HepG2 (cell line): ENCODE measurements around the gene HSPA1B. TPM values are rescaled to one million over a fixed set of nuclear protein-coding genes. Genes with fewer than 3 reads are reported as not detected.

Source experiments
- NONO ChIP-seq, 2 experiments: fragments of 450-650 bp in 1 of 2; sonication (generic) in 1 of 2; formaldehyde crosslinking in 1 of 2; IDR thresholded peaks in 1 of 2; conservative IDR thresholded peaks in 1 of 2; 2 replicates each; pipeline versions ENCODE4 v1.6.1 to v1.8.0; 2017 to 2022; ENCODE audit warnings: mild to moderate bottlenecking in 1 of 2, missing genetic modification reagents in 1 of 2, moderate library complexity in 1 of 2
- REXO4 ChIP-seq: sonication (generic); formaldehyde crosslinking; IDR thresholded peaks from 2 replicates; pipeline ENCODE4 v1.8.0; 2022; ENCODE audit warnings: missing genetic modification reagents, mild to moderate bottlenecking, borderline replicate concordance
- THAP11 ChIP-seq: IDR thresholded peaks from 2 replicates; pipeline ENCODE4 v1.6.1; 2016; ENCODE audit warnings: missing biosample characterization, missing genetic modification reagents
- ZBTB20 ChIP-seq: sonication (generic); formaldehyde crosslinking; IDR thresholded peaks from 2 replicates; pipeline ENCODE4 v1.8.1; 2023; ENCODE audit warnings: missing genetic modification reagents, low read depth, mild to moderate bottlenecking, borderline replicate concordance
- ZNF451 ChIP-seq: sonication (generic); formaldehyde crosslinking; IDR thresholded peaks from 2 replicates; pipeline ENCODE4 v1.5.0; 2020; ENCODE audit warnings: mild to moderate bottlenecking, missing genetic modification reagents
- ZNF747 ChIP-seq: sonication (generic); formaldehyde crosslinking; IDR thresholded peaks from 2 replicates; pipeline ENCODE4 v1.8.1; 2023; ENCODE audit warnings: missing genetic modification reagents, mild to moderate bottlenecking, borderline replicate concordance
- ZZZ3 ChIP-seq: sonication (generic); formaldehyde crosslinking; IDR thresholded peaks from 2 replicates; pipeline ENCODE4 v1.4.0; 2020; ENCODE audit warnings: missing genetic modification reagents, mild to moderate bottlenecking, borderline replicate concordance
- polyA plus RNA-seq, 8 experiments: library from polyadenylated mRNA; depleted of rRNA in 3 of 8; stranded (reverse) in 7 of 8; unstranded in 1 of 8; fragments of >200 nt; fragmentation: Illumina TruSeq in 4 of 8; extraction: Trizol in 4 of 8; gene quantifications; 2 replicates each; pipeline versions ENCODE4 v1.2.1 to v1.2.3, GENCODE V29; 2011 to 2016; ENCODE audit warnings: low read depth in 4 of 8, missing spikeins in 1 of 8, mixed read lengths in 1 of 8; ENCODE audit not compliant: insufficient read depth in 1 of 8
- total RNA-seq, 5 experiments: library from RNA; depleted of rRNA; stranded (reverse); fragments of >200 nt; fragmentation: Illumina TruSeq; extraction: Trizol; gene quantifications; 2 replicates each; pipeline ENCODE4 v1.2.3, GENCODE V29; 2016; ENCODE audit warnings: low read depth in 1 of 5
- TF ChIP-seq, protein P1 (sequence below): sonication (generic); formaldehyde crosslinking; IDR thresholded peaks from 2 replicates; pipeline ENCODE4 v1.4.0; 2020; ENCODE audit warnings: low read depth, missing genetic modification reagents
- TF ChIP-seq, protein P2 (sequence below), 2 experiments: fragments of 450-650 bp in 1 of 2; sonication (generic) in 1 of 2; formaldehyde crosslinking; IDR thresholded peaks; 2 replicates each; pipeline versions ENCODE4 v1.5.0 to v1.8.0; 2020 to 2022; ENCODE audit warnings: mild to moderate bottlenecking in 1 of 2, missing genetic modification reagents in 1 of 2
- TF ChIP-seq, protein P3 (sequence below): sonication (generic); formaldehyde crosslinking; IDR thresholded peaks from 2 replicates; pipeline ENCODE4 v1.4.0; 2020; ENCODE audit warnings: mild to moderate bottlenecking, missing genetic modification reagents, borderline replicate concordance
- TF ChIP-seq, protein P4 (sequence below): sonication (generic); formaldehyde crosslinking; IDR thresholded peaks from 2 replicates; pipeline ENCODE4 v1.8.0; 2022; ENCODE audit warnings: mild to moderate bottlenecking, missing genetic modification reagents, borderline replicate concordance
- TF ChIP-seq, protein P5 (sequence below): fragments of 450-650 bp; IDR thresholded peaks from 2 replicates; pipeline ENCODE4 v1.6.1; 2016
- TF ChIP-seq, protein P6 (sequence below): sonication (generic); formaldehyde crosslinking; IDR thresholded peaks from 2 replicates; pipeline ENCODE4 v1.5.0; 2020; ENCODE audit warnings: missing genetic modification reagents
- TF ChIP-seq, protein P7 (sequence below): sonication (generic); formaldehyde crosslinking; IDR thresholded peaks from 2 replicates; pipeline ENCODE4 v1.4.0; 2020; ENCODE audit warnings: missing genetic modification reagents

Gene HSPA1B
- total and polyA plus RNA-seq, 2 of the 13 experiments (the other 11 are each of a cell fraction or from before 2014, with no cell fraction given), result 26.0 to 186 TPM

DNA sequence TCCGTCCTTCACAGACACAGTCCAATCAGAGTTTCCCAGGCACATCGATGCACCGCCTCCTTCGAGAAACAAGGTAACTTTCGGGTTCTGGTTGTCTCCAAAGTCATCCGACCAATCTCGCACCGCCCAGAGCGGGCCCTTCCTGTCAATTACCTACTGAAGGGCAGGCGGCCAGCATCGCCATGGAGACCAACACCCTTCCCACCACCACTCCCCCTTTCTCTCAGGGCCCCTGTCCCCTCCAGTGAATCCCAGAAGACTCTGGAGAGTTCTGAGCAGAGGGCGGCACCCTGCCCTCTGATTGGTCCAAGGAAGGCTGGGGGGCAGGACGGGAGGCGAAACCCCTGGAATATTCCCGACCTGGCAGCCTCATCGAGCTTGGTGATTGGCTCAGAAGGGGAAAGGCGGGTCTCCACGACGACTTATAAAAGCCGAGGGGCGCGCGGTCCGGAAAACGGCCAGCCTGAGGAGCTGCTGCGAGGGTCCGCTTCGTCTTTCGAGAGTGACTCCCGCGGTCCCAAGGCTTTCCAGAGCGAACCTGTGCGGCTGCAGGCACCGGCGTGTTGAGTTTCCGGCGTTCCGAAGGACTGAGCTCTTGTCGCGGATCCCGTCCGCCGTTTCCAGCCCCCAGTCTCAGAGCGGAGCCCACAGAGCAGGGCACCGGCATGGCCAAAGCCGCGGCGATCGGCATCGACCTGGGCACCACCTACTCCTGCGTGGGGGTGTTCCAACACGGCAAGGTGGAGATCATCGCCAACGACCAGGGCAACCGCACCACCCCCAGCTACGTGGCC lies at the start of gene HSPA1B (continued):
- TF ChIP-seq, protein P1, sequence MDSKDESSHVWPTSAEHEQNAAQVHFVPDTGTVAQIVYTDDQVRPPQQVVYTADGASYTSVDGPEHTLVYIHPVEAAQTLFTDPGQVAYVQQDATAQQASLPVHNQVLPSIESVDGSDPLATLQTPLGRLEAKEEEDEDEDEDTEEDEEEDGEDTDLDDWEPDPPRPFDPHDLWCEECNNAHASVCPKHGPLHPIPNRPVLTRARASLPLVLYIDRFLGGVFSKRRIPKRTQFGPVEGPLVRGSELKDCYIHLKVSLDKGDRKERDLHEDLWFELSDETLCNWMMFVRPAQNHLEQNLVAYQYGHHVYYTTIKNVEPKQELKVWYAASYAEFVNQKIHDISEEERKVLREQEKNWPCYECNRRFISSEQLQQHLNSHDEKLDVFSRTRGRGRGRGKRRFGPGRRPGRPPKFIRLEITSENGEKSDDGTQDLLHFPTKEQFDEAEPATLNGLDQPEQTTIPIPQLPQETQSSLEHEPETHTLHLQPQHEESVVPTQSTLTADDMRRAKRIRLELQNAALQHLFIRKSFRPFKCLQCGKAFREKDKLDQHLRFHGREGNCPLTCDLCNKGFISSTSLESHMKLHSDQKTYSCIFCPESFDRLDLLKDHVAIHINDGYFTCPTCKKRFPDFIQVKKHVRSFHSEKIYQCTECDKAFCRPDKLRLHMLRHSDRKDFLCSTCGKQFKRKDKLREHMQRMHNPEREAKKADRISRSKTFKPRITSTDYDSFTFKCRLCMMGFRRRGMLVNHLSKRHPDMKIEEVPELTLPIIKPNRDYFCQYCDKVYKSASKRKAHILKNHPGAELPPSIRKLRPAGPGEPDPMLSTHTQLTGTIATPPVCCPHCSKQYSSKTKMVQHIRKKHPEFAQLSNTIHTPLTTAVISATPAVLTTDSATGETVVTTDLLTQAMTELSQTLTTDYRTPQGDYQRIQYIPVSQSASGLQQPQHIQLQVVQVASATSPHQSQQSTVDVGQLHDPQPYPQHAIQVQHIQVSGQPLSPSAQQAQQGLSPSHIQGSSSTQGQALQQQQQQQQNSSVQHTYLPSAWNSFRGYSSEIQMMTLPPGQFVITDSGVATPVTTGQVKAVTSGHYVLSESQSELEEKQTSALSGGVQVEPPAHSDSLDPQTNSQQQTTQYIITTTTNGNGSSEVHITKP, result no peak
- TF ChIP-seq REXO4 (CRISPR knock-in tag), result 0 out of 2 replicates have a peak, but pooled peaks have one; percentile 40
- peak; percentile 61 for TF ChIP-seq THAP11 (CRISPR knock-in tag)
- TF ChIP-seq ZNF747, result no peak
- TF ChIP-seq, protein P2, sequence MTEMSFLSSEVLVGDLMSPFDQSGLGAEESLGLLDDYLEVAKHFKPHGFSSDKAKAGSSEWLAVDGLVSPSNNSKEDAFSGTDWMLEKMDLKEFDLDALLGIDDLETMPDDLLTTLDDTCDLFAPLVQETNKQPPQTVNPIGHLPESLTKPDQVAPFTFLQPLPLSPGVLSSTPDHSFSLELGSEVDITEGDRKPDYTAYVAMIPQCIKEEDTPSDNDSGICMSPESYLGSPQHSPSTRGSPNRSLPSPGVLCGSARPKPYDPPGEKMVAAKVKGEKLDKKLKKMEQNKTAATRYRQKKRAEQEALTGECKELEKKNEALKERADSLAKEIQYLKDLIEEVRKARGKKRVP (CRISPR knock-in tag; IDR thresholded peaks at IDR 0.05), result no peak
- TF ChIP-seq ZBTB20 (CRISPR knock-in tag), result peak; percentile 88
- TF ChIP-seq, protein P3, sequence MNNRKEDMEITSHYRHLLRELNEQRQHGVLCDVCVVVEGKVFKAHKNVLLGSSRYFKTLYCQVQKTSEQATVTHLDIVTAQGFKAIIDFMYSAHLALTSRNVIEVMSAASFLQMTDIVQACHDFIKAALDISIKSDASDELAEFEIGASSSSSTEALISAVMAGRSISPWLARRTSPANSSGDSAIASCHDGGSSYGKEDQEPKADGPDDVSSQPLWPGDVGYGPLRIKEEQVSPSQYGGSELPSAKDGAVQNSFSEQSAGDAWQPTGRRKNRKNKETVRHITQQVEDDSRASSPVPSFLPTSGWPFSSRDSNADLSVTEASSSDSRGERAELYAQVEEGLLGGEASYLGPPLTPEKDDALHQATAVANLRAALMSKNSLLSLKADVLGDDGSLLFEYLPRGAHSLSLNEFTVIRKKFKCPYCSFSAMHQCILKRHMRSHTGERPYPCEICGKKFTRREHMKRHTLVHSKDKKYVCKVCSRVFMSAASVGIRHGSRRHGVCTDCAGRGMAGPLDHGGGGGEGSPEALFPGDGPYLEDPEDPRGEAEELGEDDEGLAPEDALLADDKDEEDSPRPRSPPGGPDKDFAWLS (CRISPR knock-in tag), result no peak
- TF ChIP-seq, protein P4, sequence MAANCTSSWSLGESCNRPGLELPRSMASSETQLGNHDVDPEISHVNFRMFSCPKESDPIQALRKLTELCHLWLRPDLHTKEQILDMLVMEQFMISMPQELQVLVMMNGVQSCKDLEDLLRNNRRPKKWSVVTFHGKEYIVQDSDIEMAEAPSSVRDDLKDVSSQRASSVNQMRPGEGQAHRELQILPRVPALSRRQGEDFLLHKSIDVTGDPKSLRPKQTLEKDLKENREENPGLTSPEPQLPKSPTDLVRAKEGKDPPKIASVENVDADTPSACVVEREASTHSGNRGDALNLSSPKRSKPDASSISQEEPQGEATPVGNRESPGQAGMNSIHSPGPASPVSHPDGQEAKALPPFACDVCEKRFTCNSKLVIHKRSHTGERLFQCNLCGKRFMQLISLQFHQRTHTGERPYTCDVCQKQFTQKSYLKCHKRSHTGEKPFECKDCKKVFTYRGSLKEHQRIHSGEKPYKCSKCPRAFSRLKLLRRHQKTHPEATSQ, result peak; percentile 64; the same call in 1 of the 2 replicates
- no peak for TF ChIP-seq NONO (IDR thresholded peaks at IDR 0.05)
- TF ChIP-seq NONO (CRISPR knock-in tag; conservative IDR thresholded peaks at IDR 0.05), result no peak
- no peak for TF ChIP-seq ZZZ3 (CRISPR knock-in tag)
- TF ChIP-seq, protein P5, sequence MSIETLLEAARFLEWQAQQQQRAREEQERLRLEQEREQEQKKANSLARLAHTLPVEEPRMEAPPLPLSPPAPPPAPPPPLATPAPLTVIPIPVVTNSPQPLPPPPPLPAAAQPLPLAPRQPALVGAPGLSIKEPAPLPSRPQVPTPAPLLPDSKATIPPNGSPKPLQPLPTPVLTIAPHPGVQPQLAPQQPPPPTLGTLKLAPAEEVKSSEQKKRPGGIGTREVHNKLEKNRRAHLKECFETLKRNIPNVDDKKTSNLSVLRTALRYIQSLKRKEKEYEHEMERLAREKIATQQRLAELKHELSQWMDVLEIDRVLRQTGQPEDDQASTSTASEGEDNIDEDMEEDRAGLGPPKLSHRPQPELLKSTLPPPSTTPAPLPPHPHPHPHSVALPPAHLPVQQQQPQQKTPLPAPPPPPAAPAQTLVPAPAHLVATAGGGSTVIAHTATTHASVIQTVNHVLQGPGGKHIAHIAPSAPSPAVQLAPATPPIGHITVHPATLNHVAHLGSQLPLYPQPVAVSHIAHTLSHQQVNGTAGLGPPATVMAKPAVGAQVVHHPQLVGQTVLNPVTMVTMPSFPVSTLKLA, result peak; percentile 35; the same call in 1 of the 2 replicates
- TF ChIP-seq, protein P6, sequence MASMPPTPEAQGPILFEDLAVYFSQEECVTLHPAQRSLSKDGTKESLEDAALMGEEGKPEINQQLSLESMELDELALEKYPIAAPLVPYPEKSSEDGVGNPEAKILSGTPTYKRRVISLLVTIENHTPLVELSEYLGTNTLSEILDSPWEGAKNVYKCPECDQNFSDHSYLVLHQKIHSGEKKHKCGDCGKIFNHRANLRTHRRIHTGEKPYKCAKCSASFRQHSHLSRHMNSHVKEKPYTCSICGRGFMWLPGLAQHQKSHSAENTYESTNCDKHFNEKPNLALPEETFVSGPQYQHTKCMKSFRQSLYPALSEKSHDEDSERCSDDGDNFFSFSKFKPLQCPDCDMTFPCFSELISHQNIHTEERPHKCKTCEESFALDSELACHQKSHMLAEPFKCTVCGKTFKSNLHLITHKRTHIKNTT (CRISPR knock-in tag), result no peak
- peak; percentile 82; the same call in 1 of the 2 replicates for TF ChIP-seq ZNF451 (CRISPR knock-in tag)
- TF ChIP-seq, protein P7, sequence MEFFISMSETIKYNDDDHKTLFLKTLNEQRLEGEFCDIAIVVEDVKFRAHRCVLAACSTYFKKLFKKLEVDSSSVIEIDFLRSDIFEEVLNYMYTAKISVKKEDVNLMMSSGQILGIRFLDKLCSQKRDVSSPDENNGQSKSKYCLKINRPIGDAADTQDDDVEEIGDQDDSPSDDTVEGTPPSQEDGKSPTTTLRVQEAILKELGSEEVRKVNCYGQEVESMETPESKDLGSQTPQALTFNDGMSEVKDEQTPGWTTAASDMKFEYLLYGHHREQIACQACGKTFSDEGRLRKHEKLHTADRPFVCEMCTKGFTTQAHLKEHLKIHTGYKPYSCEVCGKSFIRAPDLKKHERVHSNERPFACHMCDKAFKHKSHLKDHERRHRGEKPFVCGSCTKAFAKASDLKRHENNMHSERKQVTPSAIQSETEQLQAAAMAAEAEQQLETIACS, result no peak
